Endothelial cell (in vitro differentiated cells): Measurements from ENCODE around the gene TFEB. TPM values are rescaled to one million over a fixed set of nuclear protein-coding genes. Genes with fewer than 3 reads are reported as not detected.

Experiments used
- DNase-seq: peaks from one replicate; pipeline ENCODE4 v3.0.0; 2021; ENCODE audit warnings: low spot score
- H3K27ac Mint-ChIP-seq: one replicate; pipeline ENCODE4 v1.8.0; 2021; ENCODE audit warnings: mixed read lengths, inconsistent platforms; ENCODE audit not compliant: unreplicated experiment
- H3K27me3 Mint-ChIP-seq: one replicate; pipeline ENCODE4 v1.8.0; 2021; ENCODE audit warnings: mild to moderate bottlenecking, moderate library complexity, mixed read lengths, inconsistent platforms; ENCODE audit not compliant: unreplicated experiment
- H3K36me3 Mint-ChIP-seq: one replicate; pipeline ENCODE4 v1.8.0; 2021; ENCODE audit warnings: mild to moderate bottlenecking, low read depth, mixed read lengths, inconsistent platforms; ENCODE audit not compliant: unreplicated experiment
- H3K4me1 Mint-ChIP-seq: one replicate; pipeline ENCODE4 v1.8.0; 2021; ENCODE audit warnings: mild to moderate bottlenecking, mixed read lengths, inconsistent platforms; ENCODE audit not compliant: unreplicated experiment
- H3K4me3 Mint-ChIP-seq: one replicate; pipeline ENCODE4 v1.8.0; 2021; ENCODE audit warnings: mild to moderate bottlenecking, mixed read lengths, inconsistent platforms; ENCODE audit not compliant: unreplicated experiment
- H3K9me3 Mint-ChIP-seq: one replicate; pipeline ENCODE4 v1.8.0; 2021; ENCODE audit warnings: mixed read lengths, inconsistent platforms; ENCODE audit not compliant: unreplicated experiment
- total RNA-seq: library from RNA; stranded (reverse); fragmentation: NEBNext Ultra II Directional; extraction: Animal tissue kit (Norgen Biotek cat#: 25700); gene quantifications from one replicate; pipeline ENCODE4 v1.2.1, GENCODE V29; 2021; ENCODE audit not compliant: unreplicated experiment
- TF ChIP-seq, protein P1 (sequence below): fragments of 200-600 bp; sonication (generic); IDR thresholded peaks from one replicate; pipeline ENCODE4 v1.5.0; 2021; ENCODE audit warnings: antibody characterized with exemption; ENCODE audit not compliant: unreplicated experiment

TFEB gene
- total RNA-seq, 1 donor from 2014 or later, result 10.4 TPM

DNA sequence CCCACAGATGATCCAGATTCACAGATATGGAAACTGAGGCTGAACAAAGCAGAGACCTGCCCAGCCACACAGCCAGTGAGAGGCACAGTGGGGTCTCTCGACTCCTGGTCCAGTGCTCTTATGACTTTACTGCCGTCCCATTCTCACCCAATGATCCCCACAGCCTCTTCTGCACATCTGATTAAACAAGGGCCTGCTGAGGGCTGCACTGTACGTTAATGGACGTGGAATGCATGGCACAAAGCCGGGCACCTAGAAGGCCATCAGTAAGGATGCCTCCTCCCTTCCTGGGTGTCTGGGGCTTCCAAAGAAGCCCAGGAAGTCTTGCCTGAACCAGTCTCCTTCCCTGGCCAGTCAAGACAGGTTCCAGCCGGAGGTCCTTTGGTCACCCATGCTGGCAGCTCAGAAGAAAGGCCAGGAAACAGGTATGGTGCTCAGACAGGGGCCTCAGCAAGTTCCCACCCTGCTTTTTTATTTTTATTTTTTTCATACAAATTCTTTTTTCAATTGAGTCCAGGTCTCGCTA is 3.8 kb downstream of the TFEB start:
- DNase-seq, result no peak
- peaks cover 3% of the 10 kb centered on the region for H3K36me3 Mint-ChIP-seq
- H3K9me3 Mint-ChIP-seq, result no peaks in the 10 kb centered on the region
- H3K4me3 Mint-ChIP-seq, result no peak overlapping the region
- no peak overlapping the region for H3K27ac Mint-ChIP-seq
- H3K27me3 Mint-ChIP-seq, result peaks cover 4% of the 10 kb centered on the region
- H3K4me1 Mint-ChIP-seq, result peaks cover 15% of the 10 kb centered on the region
- TF ChIP-seq, protein P1, sequence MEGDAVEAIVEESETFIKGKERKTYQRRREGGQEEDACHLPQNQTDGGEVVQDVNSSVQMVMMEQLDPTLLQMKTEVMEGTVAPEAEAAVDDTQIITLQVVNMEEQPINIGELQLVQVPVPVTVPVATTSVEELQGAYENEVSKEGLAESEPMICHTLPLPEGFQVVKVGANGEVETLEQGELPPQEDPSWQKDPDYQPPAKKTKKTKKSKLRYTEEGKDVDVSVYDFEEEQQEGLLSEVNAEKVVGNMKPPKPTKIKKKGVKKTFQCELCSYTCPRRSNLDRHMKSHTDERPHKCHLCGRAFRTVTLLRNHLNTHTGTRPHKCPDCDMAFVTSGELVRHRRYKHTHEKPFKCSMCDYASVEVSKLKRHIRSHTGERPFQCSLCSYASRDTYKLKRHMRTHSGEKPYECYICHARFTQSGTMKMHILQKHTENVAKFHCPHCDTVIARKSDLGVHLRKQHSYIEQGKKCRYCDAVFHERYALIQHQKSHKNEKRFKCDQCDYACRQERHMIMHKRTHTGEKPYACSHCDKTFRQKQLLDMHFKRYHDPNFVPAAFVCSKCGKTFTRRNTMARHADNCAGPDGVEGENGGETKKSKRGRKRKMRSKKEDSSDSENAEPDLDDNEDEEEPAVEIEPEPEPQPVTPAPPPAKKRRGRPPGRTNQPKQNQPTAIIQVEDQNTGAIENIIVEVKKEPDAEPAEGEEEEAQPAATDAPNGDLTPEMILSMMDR, result no peak

DNA sequence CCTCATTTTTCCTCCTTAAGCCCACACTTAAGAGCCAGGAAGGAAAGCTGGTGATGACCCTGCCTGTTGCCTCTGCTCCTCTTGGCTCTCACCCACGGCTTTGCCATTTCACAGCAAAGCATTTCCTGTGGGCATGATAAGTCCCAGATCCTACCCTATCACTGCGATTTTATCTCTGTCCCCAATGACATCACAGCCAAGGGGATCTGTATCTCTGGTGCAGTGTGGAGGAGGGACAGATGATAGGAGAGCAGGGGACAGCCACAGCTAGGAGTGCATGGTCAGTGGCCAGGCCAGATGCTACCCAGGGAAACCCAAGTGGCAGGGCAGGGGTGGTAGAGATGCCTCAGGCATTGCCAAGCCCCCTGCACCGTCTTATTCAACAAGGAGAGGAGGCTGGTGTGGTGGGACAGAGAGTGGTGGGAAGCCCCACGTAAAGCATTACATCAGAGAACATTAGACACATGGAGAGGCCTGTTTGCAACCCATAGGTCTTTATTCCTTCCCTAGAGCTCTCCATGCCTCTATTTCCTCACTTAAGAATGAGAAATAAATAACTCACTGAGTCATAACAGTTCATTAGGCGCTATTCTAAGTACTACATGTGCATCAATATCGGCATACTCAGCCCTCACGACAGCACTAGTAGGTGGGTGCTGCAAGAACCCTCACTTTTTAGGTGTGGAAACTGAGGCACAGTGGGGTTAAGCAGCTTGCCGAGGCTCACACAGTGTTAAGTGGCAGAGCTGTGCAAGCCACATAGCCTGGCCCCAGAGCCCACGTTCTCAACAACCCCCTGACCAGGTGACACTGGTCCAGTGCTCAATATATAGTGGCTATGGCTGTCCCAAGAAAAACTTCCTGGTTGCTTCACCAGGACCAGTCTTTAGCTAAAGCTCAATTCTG is 4.6 kb downstream of the TFEB start:
- Mint-ChIP-seq H3K9me3 (no peaks in the 10 kb centered on the region), H3K36me3 (peaks cover 3% of the 10 kb centered on the region)

DNA sequence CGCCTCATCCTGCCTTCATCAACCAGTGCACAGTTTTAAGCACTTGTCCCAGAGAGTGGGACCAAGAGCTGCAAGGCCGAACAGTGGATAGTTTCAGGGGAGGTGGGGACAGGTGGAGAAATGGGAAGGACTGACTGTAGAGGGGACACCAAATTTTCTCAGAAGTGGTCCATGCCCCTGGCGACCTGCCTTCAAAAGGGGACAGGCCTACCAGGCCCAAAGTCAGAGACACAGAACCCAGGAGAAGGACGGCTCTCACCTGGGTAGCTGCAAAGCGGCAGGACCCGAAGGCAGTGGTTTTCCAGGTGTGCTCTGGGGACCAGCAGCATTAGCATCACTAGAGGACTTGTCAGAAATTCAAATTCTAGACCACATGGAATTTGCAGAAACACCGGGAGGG is 5.8 kb downstream of the TFEB start:
- H3K27ac Mint-ChIP-seq, result no peak overlapping the region
- TF ChIP-seq, protein P1, result no peak
- no peaks in the 10 kb centered on the region for H3K9me3 Mint-ChIP-seq
- H3K36me3 Mint-ChIP-seq, result peaks cover 3% of the 10 kb centered on the region
- peaks cover 7% of the 10 kb centered on the region for H3K27me3 Mint-ChIP-seq
- no peak overlapping the region for H3K4me3 Mint-ChIP-seq
- no peak for DNase-seq
- H3K4me1 Mint-ChIP-seq, result peaks cover 8% of the 10 kb centered on the region

More for the DNA sequence above, 4.6 kb downstream of the TFEB start:
- H3K27me3 Mint-ChIP-seq, result peaks cover 4% of the 10 kb centered on the region
- H3K27ac Mint-ChIP-seq, result no peak overlapping the region
- no peak for DNase-seq
- TF ChIP-seq, protein P1, result no peak
- H3K4me1 Mint-ChIP-seq, result peaks cover 8% of the 10 kb centered on the region
- H3K4me3 Mint-ChIP-seq, result no peak overlapping the region

DNA sequence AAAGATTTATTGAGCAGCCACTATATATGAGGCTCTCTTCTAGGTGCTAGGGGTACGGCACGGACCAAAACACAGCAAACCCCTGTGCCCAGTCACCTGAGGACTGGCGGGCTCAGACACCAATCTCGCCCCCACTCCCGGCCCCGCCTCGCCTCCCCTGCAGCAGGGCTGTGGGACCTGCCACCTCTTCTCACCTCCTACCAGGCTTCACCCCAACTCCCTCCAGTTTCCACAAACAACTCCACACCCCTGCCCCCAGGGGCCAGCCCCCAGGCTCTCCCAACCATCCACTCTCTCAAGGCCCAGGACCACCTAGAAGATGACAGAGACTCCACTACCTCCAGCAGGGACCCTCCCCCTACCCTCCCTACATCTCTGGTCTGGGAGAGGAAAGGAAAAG is 6.5 kb downstream of the TFEB start:
- H3K27ac Mint-ChIP-seq, result no peak overlapping the region
- no peak overlapping the region for H3K4me3 Mint-ChIP-seq
- no peaks in the 10 kb centered on the region for H3K9me3 Mint-ChIP-seq
- TF ChIP-seq, protein P1, result no peak
- peaks cover 3% of the 10 kb centered on the region for H3K36me3 Mint-ChIP-seq
- no peak for DNase-seq
- H3K4me1 Mint-ChIP-seq, result peaks cover 11% of the 10 kb centered on the region
- H3K27me3 Mint-ChIP-seq, result peaks cover 9% of the 10 kb centered on the region
